HepG2 (cell line): ENCODE results near the gene PAQR6. TPM values are rescaled to one million over a fixed set of nuclear protein-coding genes. Genes with fewer than 3 reads are reported as not detected.

Source experiments
- AGO1 ChIP-seq: fragments of 200-400 bp; formaldehyde crosslinking; IDR thresholded peaks from 2 replicates; pipeline ENCODE4 v1.6.1; 2017; ENCODE audit warnings: mild to moderate bottlenecking, low read depth, low read length, moderate library complexity; ENCODE audit not compliant: poor library complexity, severe bottlenecking
- CHCHD3 ChIP-seq: sonication (generic); formaldehyde crosslinking; IDR thresholded peaks from 2 replicates; pipeline ENCODE4 v1.8.0; 2022; ENCODE audit warnings: mild to moderate bottlenecking, missing genetic modification reagents, moderate library complexity
- DMAP1 ChIP-seq: IDR thresholded peaks from 2 replicates; pipeline ENCODE4 v1.6.1; 2016
- EHMT2 ChIP-seq: fragments of 200-600 bp; sonication (generic); IDR thresholded peaks from 2 replicates; pipeline ENCODE4 v1.7.0; 2017; ENCODE audit warnings: antibody characterized with exemption, low read depth, low read length, borderline replicate concordance
- GATAD1 ChIP-seq: IDR thresholded peaks from 2 replicates; pipeline ENCODE4 v1.6.1; 2016; ENCODE audit warnings: missing genetic modification reagents, missing compliant biosample characterization
- GTF2F1 ChIP-seq: fragments of 150-350 bp; IDR thresholded peaks from 2 replicates; pipeline ENCODE4 v1.6.1; 2014; ENCODE audit warnings: low read length
- NFYC ChIP-seq: IDR thresholded peaks from 2 replicates; pipeline ENCODE4 v1.6.1; 2016; ENCODE audit warnings: missing genetic modification reagents, missing compliant biosample characterization
- PCBP2 ChIP-seq: fragments of 200-400 bp; formaldehyde crosslinking; optimal IDR thresholded peaks from 2 replicates; pipeline ENCODE3; 2018; ENCODE audit warnings: low read length, low read depth; ENCODE audit not compliant: poor library complexity, severe bottlenecking
- PHF21A ChIP-seq: sonication (generic); formaldehyde crosslinking; IDR thresholded peaks from 2 replicates; pipeline ENCODE4 v1.5.0; 2020; ENCODE audit warnings: mild to moderate bottlenecking, missing genetic modification reagents
- POGK ChIP-seq: sonication (generic); formaldehyde crosslinking; conservative IDR thresholded peaks from 2 replicates; pipeline ENCODE4 v1.8.0; 2022; ENCODE audit warnings: mild to moderate bottlenecking, moderate library complexity, missing genetic modification reagents
- PRDM15 ChIP-seq: sonication (generic); formaldehyde crosslinking; IDR thresholded peaks from 2 replicates; pipeline ENCODE4 v1.4.0; 2020; ENCODE audit warnings: missing genetic modification reagents
- RBM22 ChIP-seq: fragments of 200-400 bp; formaldehyde crosslinking; optimal IDR thresholded peaks from 2 replicates; pipeline ENCODE3; 2017; ENCODE audit warnings: mild to moderate bottlenecking, low read length, moderate library complexity
- REL ChIP-seq: sonication (generic); formaldehyde crosslinking; conservative IDR thresholded peaks from 2 replicates; pipeline ENCODE4 v1.8.0; 2022; ENCODE audit warnings: mild to moderate bottlenecking, missing genetic modification reagents, moderate library complexity
- RELA ChIP-seq: sonication (generic); formaldehyde crosslinking; IDR thresholded peaks from 2 replicates; pipeline ENCODE4 v1.4.0; 2020; ENCODE audit warnings: missing genetic modification reagents
- SIX4 ChIP-seq: sonication (generic); formaldehyde crosslinking; IDR thresholded peaks from 2 replicates; pipeline ENCODE4 v1.4.0; 2020; ENCODE audit warnings: missing genetic modification reagents
- TCF12 ChIP-seq, 2 experiments: fragments of 450-650 bp in 1 of 2; sonication (generic) in 1 of 2; formaldehyde crosslinking in 1 of 2; IDR thresholded peaks; 2 replicates each; pipeline versions ENCODE4 v1.6.1 to v1.8.0; 2017 to 2022; ENCODE audit warnings: antibody characterized with exemption in 1 of 2, mild to moderate bottlenecking in 1 of 2, missing genetic modification reagents in 1 of 2, moderate library complexity in 1 of 2
- YEATS4 ChIP-seq: sonication (generic); formaldehyde crosslinking; IDR thresholded peaks from 2 replicates; pipeline ENCODE4 v1.4.0; 2020; ENCODE audit warnings: missing genetic modification reagents, borderline replicate concordance
- YY1 ChIP-seq: IDR thresholded peaks from 2 replicates; pipeline ENCODE4 v1.6.1; 2011; ENCODE audit warnings: low read length, low read depth, moderate library complexity, mild to moderate bottlenecking; ENCODE audit not compliant: insufficient read depth, insufficient replicate concordance
- ZBTB25 ChIP-seq: IDR thresholded peaks from 2 replicates; pipeline ENCODE4 v1.6.1; 2018; ENCODE audit warnings: missing genetic modification reagents
- ZNF776 ChIP-seq: sonication (generic); formaldehyde crosslinking; IDR thresholded peaks from 2 replicates; pipeline ENCODE4 v1.4.0; 2020; ENCODE audit warnings: mild to moderate bottlenecking, missing genetic modification reagents
- ZNF839 ChIP-seq: sonication (generic); formaldehyde crosslinking; IDR thresholded peaks from 2 replicates; pipeline ENCODE4 v1.4.0; 2020; ENCODE audit warnings: missing genetic modification reagents, mild to moderate bottlenecking, borderline replicate concordance
- ZSCAN21 ChIP-seq: sonication (generic); formaldehyde crosslinking; IDR thresholded peaks from 2 replicates; pipeline ENCODE4 v1.8.0; 2022; ENCODE audit warnings: mild to moderate bottlenecking, missing genetic modification reagents, moderate library complexity, borderline replicate concordance
- polyA plus RNA-seq, 8 experiments: library from polyadenylated mRNA; depleted of rRNA in 3 of 8; stranded (reverse) in 7 of 8; unstranded in 1 of 8; fragments of >200 nt; fragmentation: Illumina TruSeq in 4 of 8; extraction: Trizol in 4 of 8; gene quantifications; 2 replicates each; pipeline versions ENCODE4 v1.2.1 to v1.2.3, GENCODE V29; 2011 to 2016; ENCODE audit warnings: low read depth in 4 of 8, missing spikeins in 1 of 8, mixed read lengths in 1 of 8; ENCODE audit not compliant: insufficient read depth in 1 of 8
- total RNA-seq, 5 experiments: library from RNA; depleted of rRNA; stranded (reverse); fragments of >200 nt; fragmentation: Illumina TruSeq; extraction: Trizol; gene quantifications; 2 replicates each; pipeline ENCODE4 v1.2.3, GENCODE V29; 2016; ENCODE audit warnings: low read depth in 1 of 5

Gene PAQR6
- total and polyA plus RNA-seq, 2 of the 13 experiments (the other 11 are each of a cell fraction or from before 2014, with no cell fraction given), result 0.82 to 1.4 TPM

GRCh38 chr1:156193488-156194299, 54.2 kb downstream of the PAQR6 start, which contains the start of gene SLC25A44 (continued):
- TF ChIP-seq PRDM15 (CRISPR knock-in tag) (no peak), ZNF776 (no peak), EHMT2 (0 out of 2 replicates have a peak, but pooled peaks have one; percentile 36), ZBTB25 (CRISPR knock-in tag) (no peak), YEATS4 (CRISPR knock-in tag) (no peak), PCBP2 (no peak), NFYC (CRISPR knock-in tag) (peak; percentile 82), GTF2F1 (no peak), TCF12 (IDR thresholded peaks at IDR 0.05) (no peak), TCF12 (CRISPR knock-in tag; IDR thresholded peaks at IDR 0.05) (no peak), SIX4 (no peak), CHCHD3 (CRISPR knock-in tag) (no peak), POGK (peak; percentile 72; the same call in 1 of the 2 replicates), YY1 (peak; percentile 100), PHF21A (CRISPR knock-in tag) (peak; percentile 64; the same call in 1 of the 2 replicates), RELA (no peak), RBM22 (no peak), ZSCAN21 (0 out of 2 replicates have a peak, but pooled peaks have one; percentile 30), AGO1 (no peak), DMAP1 (CRISPR knock-in tag) (no peak), ZNF839 (CRISPR knock-in tag) (0 out of 2 replicates have a peak, but pooled peaks have one; percentile 5), REL (CRISPR knock-in tag) (no peak), GATAD1 (CRISPR knock-in tag) (peak; percentile 91)
